Activated T-helper 2 cell treated with anti-CD3 and anti-CD28 coated beads, Interferon-gamma antibody, Interleukin-2, Interleukin-4, amounts not matched to agents 10 μg/mL and 5 μg/mL and 100 μg/mL, durations not matched to agents 14 hours and 24 hours and 36 hours (primary cell): Measurements from ENCODE around the gene VCL. TPM values are rescaled to one million over a fixed set of nuclear protein-coding genes. Genes with fewer than 3 reads are reported as not detected.

Experiments used
- DNase-seq: peaks from one replicate; pipeline ENCODE4 v3.0.0; 2021; ENCODE audit warnings: low spot score
- H3K27ac Mint-ChIP-seq: one replicate; pipeline ENCODE4 v1.8.0; 2021; ENCODE audit warnings: mixed read lengths
- H3K27me3 Mint-ChIP-seq: one replicate; pipeline ENCODE4 v1.8.0; 2021; ENCODE audit warnings: low read depth, mixed read lengths
- H3K36me3 Mint-ChIP-seq: one replicate; pipeline ENCODE4 v1.8.0; 2021; ENCODE audit warnings: low read depth, mixed read lengths
- H3K4me1 Mint-ChIP-seq: one replicate; pipeline ENCODE4 v1.8.0; 2021; ENCODE audit warnings: low read depth, mixed read lengths
- H3K4me3 Mint-ChIP-seq: one replicate; pipeline ENCODE4 v1.8.0; 2021; ENCODE audit warnings: low read depth, mild to moderate bottlenecking, moderate library complexity, mixed read lengths
- H3K9me3 Mint-ChIP-seq: one replicate; pipeline ENCODE4 v1.8.0; 2021; ENCODE audit warnings: mixed read lengths
- intact Hi-C: fragments of 100-400 bp; cut with micrococcal nuclease; formaldehyde crosslinking; loops from one replicate; pipeline ENCODE4 v1.15.1; 2023
- total RNA-seq: library from RNA; stranded (reverse); gene quantifications from 2 replicates; pipeline ENCODE4 v1.2.3, GENCODE V29; 2022

VCL gene
- total RNA-seq, 1 donor from 2014 or later, result 24.4 TPM

DNA sequence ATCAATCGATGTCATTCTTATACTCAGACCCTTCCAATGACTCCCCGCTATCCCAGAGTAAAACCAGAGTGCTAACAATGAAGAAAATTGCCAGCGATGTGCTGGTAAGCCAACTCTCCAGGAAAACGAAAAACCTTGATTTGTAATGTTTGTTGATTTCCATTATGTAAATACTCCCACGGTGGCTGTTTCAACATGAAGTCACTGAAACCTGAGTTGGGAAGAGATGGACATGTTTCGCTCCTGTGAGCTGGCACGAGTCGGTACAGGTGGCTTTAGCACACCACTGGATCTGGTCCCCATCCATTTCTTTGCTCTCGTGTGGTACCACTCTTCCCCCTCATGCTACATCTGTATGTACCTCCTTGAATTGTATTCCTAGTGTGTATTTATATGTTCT is 99.9 kb downstream of the VCL start:
- DNase-seq, result no peak
- no peaks in the 10 kb centered on the region for H3K27me3 Mint-ChIP-seq
- H3K9me3 Mint-ChIP-seq, result no peaks in the 10 kb centered on the region
- no peak overlapping the region for H3K27ac Mint-ChIP-seq
- H3K36me3 Mint-ChIP-seq, result peaks cover 53% of the 10 kb centered on the region
- peaks cover 2% of the 10 kb centered on the region for H3K4me1 Mint-ChIP-seq
- H3K4me3 Mint-ChIP-seq, result no peak overlapping the region
- intact Hi-C loops, result no loop called here

DNA sequence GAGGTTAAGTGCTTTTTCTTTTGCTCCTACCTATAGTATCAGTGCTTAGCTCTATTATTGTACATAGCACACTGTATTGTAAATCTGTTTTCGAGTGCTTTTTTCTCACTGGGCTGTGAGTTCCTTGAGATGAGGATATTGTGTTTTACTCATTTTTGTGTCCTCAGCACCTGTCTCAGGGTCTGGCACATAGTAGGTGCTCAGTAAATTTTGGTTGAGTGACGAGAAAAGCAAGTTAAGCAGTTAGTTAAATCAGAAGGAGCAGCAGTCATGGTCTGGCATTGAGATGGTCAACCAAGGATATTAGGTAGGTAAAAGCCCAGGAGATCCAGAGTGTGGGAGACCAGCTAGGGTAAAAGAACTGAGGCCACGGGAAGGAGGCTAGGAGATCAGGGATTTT is 101.5 kb downstream of the VCL start:
- Mint-ChIP-seq H3K9me3 (no peaks in the 10 kb centered on the region), H3K36me3 (peaks cover 55% of the 10 kb centered on the region), H3K27ac (no peak overlapping the region), H3K27me3 (no peaks in the 10 kb centered on the region), H3K4me3 (no peak overlapping the region), H3K4me1 (peaks cover 2% of the 10 kb centered on the region)
- intact Hi-C loops, result no loop called here
- no peak for DNase-seq

DNA sequence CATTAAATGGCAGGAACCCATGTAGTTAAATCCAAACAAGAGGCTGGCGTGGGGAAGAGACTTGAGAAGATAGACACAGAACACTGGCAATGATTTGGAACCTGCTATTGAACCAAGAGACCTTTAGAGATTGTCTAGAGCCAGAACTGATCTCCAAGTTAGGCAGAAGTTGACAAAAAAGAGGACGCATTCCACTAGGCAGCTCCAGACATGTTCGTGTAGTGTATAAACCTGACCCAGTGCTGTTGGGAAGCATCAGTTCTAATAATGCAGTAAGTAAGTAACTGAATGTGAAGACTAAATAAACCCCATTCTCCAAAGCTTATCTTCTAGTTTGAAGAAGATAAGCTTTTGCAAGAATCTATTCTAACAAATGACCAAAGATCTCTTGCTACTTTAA is 101.9 kb downstream of the VCL start:
- H3K27me3 Mint-ChIP-seq, result no peaks in the 10 kb centered on the region
- peaks cover 55% of the 10 kb centered on the region for H3K36me3 Mint-ChIP-seq
- no peak for DNase-seq
- H3K4me1 Mint-ChIP-seq, result peaks cover 2% of the 10 kb centered on the region
- intact Hi-C loops, result no loop called here
- H3K9me3 Mint-ChIP-seq, result no peaks in the 10 kb centered on the region
- no peak overlapping the region for H3K27ac Mint-ChIP-seq
- no peak overlapping the region for H3K4me3 Mint-ChIP-seq

- Mint-ChIP-seq H3K9me3 (no peaks in the 10 kb centered on the region), H3K4me1 (peaks cover 2% of the 10 kb centered on the region), H3K36me3 (peaks cover 55% of the 10 kb centered on the region), H3K4me3 (no peak overlapping the region), H3K27ac (no peak overlapping the region), H3K27me3 (no peaks in the 10 kb centered on the region)
- intact Hi-C loops, result no loop called here
- DNase-seq, result no peak
Measured at GRCh38 chr10:74103560-74104258, 105.8 kb downstream of the VCL start.

- intact Hi-C loops, result no loop called here
- Mint-ChIP-seq H3K36me3 (peaks cover 55% of the 10 kb centered on the region), H3K4me3 (no peak overlapping the region), H3K9me3 (no peaks in the 10 kb centered on the region), H3K27ac (no peak overlapping the region), H3K27me3 (no peaks in the 10 kb centered on the region), H3K4me1 (peaks cover 5% of the 10 kb centered on the region)
- no peak for DNase-seq
Measured at GRCh38 chr10:74104480-74104879, 106.6 kb downstream of the VCL start.

DNA sequence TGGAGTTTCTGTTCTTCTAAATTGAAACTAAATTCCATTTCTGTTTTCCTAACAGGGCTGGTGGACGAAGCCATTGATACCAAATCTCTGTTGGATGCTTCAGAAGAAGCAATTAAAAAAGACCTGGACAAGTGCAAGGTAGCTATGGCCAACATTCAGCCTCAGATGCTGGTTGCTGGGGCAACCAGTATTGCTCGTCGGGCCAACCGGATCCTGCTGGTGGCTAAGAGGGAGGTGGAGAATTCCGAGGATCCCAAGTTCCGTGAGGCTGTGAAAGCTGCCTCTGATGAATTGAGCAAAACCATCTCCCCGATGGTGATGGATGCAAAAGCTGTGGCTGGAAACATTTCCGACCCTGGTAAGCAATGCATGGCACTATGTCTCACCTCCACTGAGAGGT is 107.1 kb downstream of the VCL start:
- Mint-ChIP-seq H3K27ac (no peak overlapping the region), H3K9me3 (no peaks in the 10 kb centered on the region), H3K4me1 (peaks cover 9% of the 10 kb centered on the region), H3K36me3 (peaks cover 58% of the 10 kb centered on the region), H3K4me3 (no peak overlapping the region), H3K27me3 (no peaks in the 10 kb centered on the region)
- intact Hi-C loops, result no loop called here
- no peak for DNase-seq

- no peak for DNase-seq
- H3K4me1 Mint-ChIP-seq, result peaks cover 12% of the 10 kb centered on the region
- no peaks in the 10 kb centered on the region for H3K9me3 Mint-ChIP-seq
- peaks cover 76% of the 10 kb centered on the region for H3K36me3 Mint-ChIP-seq
- intact Hi-C loops, result no loop called here
- H3K4me3 Mint-ChIP-seq, result no peak overlapping the region
- H3K27me3 Mint-ChIP-seq, result no peaks in the 10 kb centered on the region
- no peak overlapping the region for H3K27ac Mint-ChIP-seq
Measured at GRCh38 chr10:74107391-74107790, 109.5 kb downstream of the VCL start.

DNA sequence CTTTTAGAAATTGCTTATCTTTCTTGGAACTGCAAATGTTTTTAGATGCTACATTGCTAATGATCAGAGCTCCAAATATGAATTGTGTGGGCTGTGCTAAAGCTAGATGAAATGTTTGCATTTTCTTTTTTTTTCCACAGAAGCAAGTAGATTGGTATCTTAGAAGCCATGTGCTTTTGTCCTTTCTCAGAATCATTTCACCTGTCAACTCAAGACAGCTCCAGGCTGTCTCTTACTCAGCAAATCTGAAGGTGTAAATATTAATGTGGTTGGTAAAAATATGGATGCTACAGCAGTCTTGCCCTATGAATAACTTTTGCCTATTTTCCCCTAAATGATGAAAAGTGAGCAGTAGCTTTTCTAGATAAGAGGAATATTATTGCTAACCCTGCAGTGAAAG is 111.5 kb downstream of the VCL start:
- H3K9me3 Mint-ChIP-seq, result no peaks in the 10 kb centered on the region
- no peaks in the 10 kb centered on the region for H3K27me3 Mint-ChIP-seq
- H3K4me1 Mint-ChIP-seq, result peaks cover 12% of the 10 kb centered on the region
- no peak overlapping the region for H3K4me3 Mint-ChIP-seq
- intact Hi-C loops, result no loop called here
- DNase-seq, result no peak
- H3K36me3 Mint-ChIP-seq, result peaks cover 83% of the 10 kb centered on the region
- H3K27ac Mint-ChIP-seq, result no peak overlapping the region

GRCh38 chr10:74110120-74110519 is 112.2 kb downstream of the VCL start:
- Mint-ChIP-seq H3K4me3 (no peak overlapping the region), H3K27ac (no peak overlapping the region), H3K27me3 (no peaks in the 10 kb centered on the region), H3K4me1 (peaks cover 12% of the 10 kb centered on the region), H3K9me3 (no peaks in the 10 kb centered on the region), H3K36me3 (peaks cover 81% of the 10 kb centered on the region)
- DNase-seq, result no peak
- intact Hi-C loops, result no loop called here

GRCh38 chr10:74111799-74112198 is 113.9 kb downstream of the VCL start:
- no peak for DNase-seq
- H3K9me3 Mint-ChIP-seq, result no peaks in the 10 kb centered on the region
- peaks cover 85% of the 10 kb centered on the region for H3K36me3 Mint-ChIP-seq
- no peak overlapping the region for H3K4me3 Mint-ChIP-seq
- intact Hi-C loops, result no loop called here
- no peaks in the 10 kb centered on the region for H3K27me3 Mint-ChIP-seq
- H3K4me1 Mint-ChIP-seq, result peaks cover 12% of the 10 kb centered on the region
- no peak overlapping the region for H3K27ac Mint-ChIP-seq

GRCh38 chr10:74113546-74113945 is 115.6 kb downstream of the VCL start:
- H3K27me3 Mint-ChIP-seq, result no peaks in the 10 kb centered on the region
- H3K4me1 Mint-ChIP-seq, result peaks cover 12% of the 10 kb centered on the region

DNA sequence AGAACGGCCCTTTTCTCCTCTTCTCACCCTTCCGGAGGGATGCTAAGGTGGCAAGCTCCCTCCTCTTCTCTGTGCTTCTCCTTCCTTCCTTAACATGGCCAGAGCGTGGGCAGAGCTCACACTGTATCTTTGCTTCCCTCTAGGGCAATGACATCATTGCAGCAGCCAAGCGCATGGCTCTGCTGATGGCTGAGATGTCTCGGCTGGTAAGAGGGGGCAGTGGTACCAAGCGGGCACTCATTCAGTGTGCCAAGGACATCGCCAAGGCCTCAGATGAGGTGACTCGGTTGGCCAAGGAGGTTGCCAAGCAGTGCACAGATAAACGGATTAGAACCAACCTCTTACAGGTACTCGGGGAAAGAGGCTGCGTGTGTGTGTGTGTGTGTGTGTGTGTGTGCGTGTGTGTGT is 116.1 kb downstream of the VCL start:
- DNase-seq, result no peak
- Mint-ChIP-seq H3K4me1 (peaks cover 12% of the 10 kb centered on the region), H3K27me3 (no peaks in the 10 kb centered on the region), H3K27ac (no peak overlapping the region), H3K9me3 (no peaks in the 10 kb centered on the region), H3K36me3 (peaks cover 89% of the 10 kb centered on the region), H3K4me3 (no peak overlapping the region)
- intact Hi-C loops, result no loop called here

More at GRCh38 chr10:74113546-74113945, 115.6 kb downstream of the VCL start:
- peaks cover 89% of the 10 kb centered on the region for H3K36me3 Mint-ChIP-seq
- H3K9me3 Mint-ChIP-seq, result no peaks in the 10 kb centered on the region
- no peak overlapping the region for H3K4me3 Mint-ChIP-seq
- no peak overlapping the region for H3K27ac Mint-ChIP-seq
- no peak for DNase-seq
- intact Hi-C loops, result no loop called here

GRCh38 chr10:74117738-74118137 is 119.8 kb downstream of the VCL start:
- Mint-ChIP-seq H3K36me3 (peaks cover 85% of the 10 kb centered on the region), H3K9me3 (no peaks in the 10 kb centered on the region), H3K4me1 (peaks cover 4% of the 10 kb centered on the region), H3K27me3 (no peaks in the 10 kb centered on the region), H3K27ac (peak overlapping the region; percentile 44), H3K4me3 (no peak overlapping the region)
- intact Hi-C loops, result no loop called here
- no peak for DNase-seq

DNA sequence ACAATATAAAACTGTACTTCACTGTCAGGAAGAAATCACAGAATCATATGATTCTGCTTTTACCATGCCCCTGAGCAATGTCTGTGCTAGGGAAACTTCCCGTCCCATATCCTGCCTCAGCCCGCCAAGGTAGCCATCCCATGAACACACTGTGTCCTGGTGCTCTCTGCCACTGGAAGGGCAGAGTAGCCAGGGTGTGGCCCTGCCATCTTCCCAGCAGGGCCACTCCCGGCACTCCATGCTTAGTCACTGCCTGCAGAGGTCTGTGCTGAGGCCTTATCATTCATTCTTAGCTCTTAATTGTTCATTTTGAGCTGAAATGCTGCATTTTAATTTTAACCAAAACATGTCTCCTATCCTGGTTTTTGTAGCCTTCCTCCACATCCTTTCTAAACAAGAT is 120.9 kb downstream of the VCL start:
- Mint-ChIP-seq H3K4me3 (no peak overlapping the region), H3K27ac (peak overlapping the region; percentile 27), H3K27me3 (no peaks in the 10 kb centered on the region), H3K9me3 (no peaks in the 10 kb centered on the region), H3K4me1 (peaks cover 7% of the 10 kb centered on the region), H3K36me3 (peaks cover 86% of the 10 kb centered on the region)
- no peak for DNase-seq
- intact Hi-C loops, result no loop called here
